GM12865 (cell line): ENCODE results near the gene TRIM32.

ENCODE experiments used
- DNase-seq: peaks from one replicate; pipeline ENCODE4 v3.0.0; 2010; ENCODE audit warnings: low read depth
- H3K4me3 ChIP-seq: 2 replicates; pipeline ENCODE4 v1.5.1; 2011; ENCODE audit warnings: mild to moderate bottlenecking, low read depth, low read length, control low read depth
- CTCF ChIP-seq: IDR thresholded peaks from 2 replicates; pipeline ENCODE4 v1.5.1; 2011; ENCODE audit warnings: low read length, control low read depth, low read depth, inconsistent platforms; ENCODE audit not compliant: insufficient read depth; ENCODE audit errors: missing control alignments

TRIM32 gene

DNA sequence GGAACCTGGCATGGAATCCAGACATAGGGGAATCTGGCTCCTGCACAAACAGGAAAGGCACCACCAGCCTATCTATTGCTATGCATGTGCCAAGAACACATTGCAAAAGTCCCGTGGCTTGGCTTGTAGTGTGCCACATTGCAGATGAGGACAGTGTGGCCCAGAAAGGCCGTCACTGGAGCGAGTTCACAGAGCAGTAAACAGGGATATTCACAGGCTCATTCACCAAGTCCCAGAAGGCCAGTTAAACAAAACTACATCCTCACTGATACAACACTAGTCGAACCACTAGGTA is 39.6 kb upstream of the TRIM32 start:
- no peak overlapping the region for H3K4me3 ChIP-seq
- TF ChIP-seq CTCF, result no peak

GRCh38 chr9:116653348-116654058 is 33.6 kb upstream of the TRIM32 start:
- TF ChIP-seq CTCF, result no peak
- no peak overlapping the region for H3K4me3 ChIP-seq
- DNase-seq, result no peak

More for the DNA sequence above, 39.6 kb upstream of the TRIM32 start:
- DNase-seq, result no peak

- H3K4me3 ChIP-seq, result no peak overlapping the region
- no peak for TF ChIP-seq CTCF
- DNase-seq, result no peak
These were observed 33.1 kb upstream of the TRIM32 start for GRCh38 chr9:116654059-116654355.

DNA sequence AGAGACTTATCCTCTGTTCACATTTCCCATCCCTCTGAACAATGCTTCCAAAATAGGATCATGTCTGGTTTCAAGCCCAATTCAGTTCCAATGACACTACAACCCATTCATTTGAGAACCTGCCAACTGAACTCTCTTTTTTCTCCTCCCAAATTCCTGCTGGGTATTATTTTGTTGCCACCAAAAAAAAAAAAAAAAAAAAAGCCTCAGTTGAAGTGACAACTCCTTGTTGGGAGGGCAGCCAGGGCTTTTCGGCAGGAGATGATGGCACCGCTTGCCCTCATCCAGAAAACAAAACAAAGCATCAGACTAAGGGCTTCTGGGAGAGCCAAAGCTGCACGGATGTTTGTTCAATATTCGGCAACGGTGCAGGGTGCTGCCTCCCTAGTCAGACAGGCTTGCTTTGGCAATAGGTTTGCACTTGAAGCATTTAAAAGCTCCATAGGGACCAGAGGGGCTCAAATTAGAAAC is 30.6 kb upstream of the TRIM32 start:
- no peak for DNase-seq
- no peak overlapping the region for H3K4me3 ChIP-seq
- TF ChIP-seq CTCF, result no peak

GRCh38 chr9:116656977-116657376 is 30.1 kb upstream of the TRIM32 start:
- no peak for DNase-seq
- no peak overlapping the region for H3K4me3 ChIP-seq
- TF ChIP-seq CTCF, result no peak

DNA sequence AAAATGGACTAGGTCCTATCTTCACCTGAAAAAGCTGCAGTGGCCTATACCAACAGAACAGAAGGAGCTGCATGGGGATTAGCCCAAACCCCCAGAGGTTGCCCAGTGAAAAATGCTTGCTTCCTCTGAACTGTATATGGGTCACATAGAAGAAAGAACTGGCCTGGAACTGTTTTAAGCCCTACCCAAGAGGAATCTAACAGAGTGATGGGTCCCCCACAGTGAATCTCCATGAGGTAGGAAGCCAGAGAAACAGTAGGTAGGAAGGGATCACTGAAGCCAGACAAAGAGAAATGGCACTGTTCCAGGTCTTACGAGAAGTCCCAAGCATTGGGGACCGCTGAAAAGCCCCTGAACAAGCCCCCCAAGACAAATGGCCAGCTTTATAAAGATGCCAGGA is 28.8 kb upstream of the TRIM32 start:
- H3K4me3 ChIP-seq, result no peak overlapping the region
- no peak for TF ChIP-seq CTCF
- no peak for DNase-seq
